AG09319 (cell line): ENCODE measurements around the gene RPP25L.

Experiments
- DNase-seq: peaks from one replicate; pipeline ENCODE4 v3.0.0-alpha.2; 2010; ENCODE audit warnings: low read depth; ENCODE audit errors: extremely low read depth
- TF ChIP-seq, protein P1 (sequence below): IDR thresholded peaks from 2 replicates; pipeline ENCODE4 v1.5.1; 2011; ENCODE audit warnings: low read depth, mild to moderate bottlenecking, inconsistent platforms, low read length, moderate library complexity

The RPP25L gene

DNA sequence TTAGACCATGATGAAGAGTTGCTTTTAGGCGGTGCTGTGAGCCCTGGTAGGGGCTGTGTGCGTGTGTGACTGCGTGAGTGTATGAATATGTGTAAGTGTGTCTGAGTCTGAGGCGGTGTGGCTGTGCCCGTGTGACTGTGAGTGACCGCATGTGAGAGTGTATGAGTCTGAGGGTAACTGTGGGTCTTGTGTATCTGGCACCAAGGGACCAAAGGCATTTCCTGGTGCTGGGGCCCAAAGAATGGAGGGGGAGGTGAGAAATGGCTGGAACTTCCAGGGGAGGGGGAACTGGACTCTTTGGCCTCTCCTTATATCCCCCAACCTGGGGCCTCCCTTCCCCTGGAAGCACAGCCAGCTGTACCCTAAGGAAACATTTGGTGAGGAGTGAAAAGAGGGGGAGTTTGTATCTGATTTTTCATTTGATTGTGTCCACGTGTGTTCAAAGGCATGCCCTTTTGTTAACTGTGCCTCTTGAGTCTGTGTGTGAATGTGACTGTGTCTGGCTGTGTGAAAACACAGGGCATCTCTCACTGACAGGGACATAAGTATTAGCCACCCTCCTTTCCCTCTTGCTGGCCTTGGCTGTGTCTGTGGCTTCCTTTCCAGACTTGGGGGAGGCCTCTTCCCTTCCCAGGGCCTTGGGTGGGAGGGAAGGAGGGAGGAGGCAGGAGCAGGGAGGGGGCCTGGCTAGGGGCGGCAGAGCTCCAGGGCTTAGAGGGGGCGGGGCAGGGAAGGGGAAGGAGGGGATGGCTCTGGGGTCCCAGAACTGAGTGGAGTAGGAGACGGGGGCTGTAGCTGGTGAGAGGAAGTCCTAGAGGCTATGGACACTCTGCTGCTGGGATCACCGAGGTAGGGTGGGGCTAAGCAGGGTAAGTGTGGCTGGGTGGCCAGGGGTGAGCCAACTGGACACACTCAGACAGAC lies 41.5 kb upstream of the RPP25L start:
- TF ChIP-seq, protein P1, sequence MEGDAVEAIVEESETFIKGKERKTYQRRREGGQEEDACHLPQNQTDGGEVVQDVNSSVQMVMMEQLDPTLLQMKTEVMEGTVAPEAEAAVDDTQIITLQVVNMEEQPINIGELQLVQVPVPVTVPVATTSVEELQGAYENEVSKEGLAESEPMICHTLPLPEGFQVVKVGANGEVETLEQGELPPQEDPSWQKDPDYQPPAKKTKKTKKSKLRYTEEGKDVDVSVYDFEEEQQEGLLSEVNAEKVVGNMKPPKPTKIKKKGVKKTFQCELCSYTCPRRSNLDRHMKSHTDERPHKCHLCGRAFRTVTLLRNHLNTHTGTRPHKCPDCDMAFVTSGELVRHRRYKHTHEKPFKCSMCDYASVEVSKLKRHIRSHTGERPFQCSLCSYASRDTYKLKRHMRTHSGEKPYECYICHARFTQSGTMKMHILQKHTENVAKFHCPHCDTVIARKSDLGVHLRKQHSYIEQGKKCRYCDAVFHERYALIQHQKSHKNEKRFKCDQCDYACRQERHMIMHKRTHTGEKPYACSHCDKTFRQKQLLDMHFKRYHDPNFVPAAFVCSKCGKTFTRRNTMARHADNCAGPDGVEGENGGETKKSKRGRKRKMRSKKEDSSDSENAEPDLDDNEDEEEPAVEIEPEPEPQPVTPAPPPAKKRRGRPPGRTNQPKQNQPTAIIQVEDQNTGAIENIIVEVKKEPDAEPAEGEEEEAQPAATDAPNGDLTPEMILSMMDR = no peak
- DNase-seq = no peak

DNA sequence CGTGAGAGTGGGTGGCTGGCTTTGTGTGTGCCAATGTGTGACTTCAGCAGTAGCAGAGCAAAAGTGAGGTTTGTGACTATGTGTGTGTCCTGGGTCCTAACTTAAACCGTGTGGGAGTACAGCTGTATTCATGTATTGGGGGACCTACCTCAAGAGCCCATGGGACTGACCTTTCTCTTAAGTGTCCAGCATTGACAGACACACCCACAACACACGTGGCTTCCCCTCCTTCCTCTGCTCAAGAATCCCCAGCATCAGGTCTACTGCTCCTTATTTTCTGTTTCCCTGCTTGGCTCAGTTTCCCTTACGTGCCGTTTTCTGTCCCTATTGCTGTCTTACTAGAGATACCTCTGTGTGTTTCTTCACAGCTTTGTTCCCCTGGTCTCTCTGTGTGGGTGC lies 40.7 kb upstream of the RPP25L start:
- no peak for DNase-seq
- TF ChIP-seq, protein P1 = no peak

DNA sequence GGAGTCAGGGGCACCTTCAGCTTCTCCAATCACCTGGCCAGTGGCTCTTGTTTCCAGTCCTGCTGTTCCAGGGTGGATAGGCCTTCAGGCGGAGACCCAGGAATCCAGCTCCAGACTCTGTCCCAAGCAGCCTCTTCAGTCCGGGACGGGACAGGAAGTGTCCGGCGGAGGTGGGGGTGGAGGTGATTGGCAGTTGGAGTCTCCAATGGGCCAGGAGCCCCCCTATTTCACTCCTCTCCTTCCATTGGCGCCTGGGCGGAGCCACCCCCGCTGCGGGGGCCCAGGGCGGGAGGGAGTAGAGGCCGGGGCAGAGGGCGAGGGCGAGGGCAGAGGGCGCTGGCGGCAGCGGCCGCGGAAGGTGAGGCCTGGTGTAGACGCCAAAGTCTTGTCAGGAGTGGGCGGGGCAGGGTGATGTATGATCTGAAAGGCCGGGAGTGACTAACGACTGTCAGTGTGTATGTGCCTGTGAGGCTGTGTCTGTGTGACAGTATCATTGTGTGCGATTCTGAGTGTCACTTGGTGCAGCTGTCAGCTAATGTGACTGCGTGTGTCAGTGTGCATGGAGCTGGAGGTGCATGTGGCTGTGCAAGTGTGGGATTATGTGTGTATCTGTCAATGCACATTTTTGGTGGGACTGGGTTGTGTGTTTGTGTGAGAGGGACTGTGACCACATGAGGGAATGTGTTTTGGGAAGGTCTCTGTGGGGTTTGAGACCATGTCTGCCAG lies 40.1 kb upstream of the RPP25L start, which contains the start of gene IL11RA:
IL11RA (plus strand) TSS at position 310 of the 726 bp plus-strand sequence. CDS start 3,033 bp downstream, outside the sequence.
- peak; percentile 73 for DNase-seq
- TF ChIP-seq, protein P1 = no peak

DNA sequence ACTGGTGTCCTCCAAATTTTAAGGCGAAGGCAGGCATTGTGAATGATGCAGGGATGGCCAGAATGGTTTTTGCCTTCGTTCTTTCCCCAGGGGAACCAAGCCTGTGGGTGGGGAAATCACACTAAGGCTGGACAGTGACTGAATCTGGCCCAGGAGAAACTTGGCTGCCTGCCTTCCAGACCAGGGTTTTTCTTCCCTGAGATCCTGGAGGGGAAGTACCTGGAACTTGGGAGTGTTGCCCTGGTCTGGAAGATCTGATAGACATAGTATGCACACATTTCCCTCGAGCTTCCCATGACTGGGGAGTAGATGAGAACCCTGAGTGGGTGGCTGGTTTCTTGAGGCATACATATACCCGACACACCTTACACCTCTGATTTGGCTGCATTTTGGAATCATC lies 39.4 kb upstream of the RPP25L start:
- no peak for DNase-seq
- TF ChIP-seq, protein P1 = no peak

DNA sequence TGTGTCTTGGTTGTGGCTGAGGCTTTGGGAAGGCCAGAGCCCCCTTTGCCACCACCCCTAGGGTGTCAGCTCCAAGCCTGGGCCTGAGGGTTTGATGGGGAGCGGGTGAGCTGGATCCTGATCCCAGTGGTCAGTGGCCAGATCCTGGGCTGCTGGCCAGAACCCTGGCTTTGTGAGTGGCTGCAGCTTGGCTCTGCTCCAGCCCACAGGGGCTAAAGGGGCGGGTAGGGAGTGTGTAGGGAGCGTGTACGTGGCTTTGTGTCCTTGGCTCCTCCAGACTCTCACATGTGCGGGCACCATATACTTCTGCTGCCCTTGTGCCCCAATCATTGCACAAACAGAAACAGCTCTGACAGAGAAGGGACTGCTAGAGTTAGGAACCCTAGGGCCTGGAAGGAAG lies 38.9 kb upstream of the RPP25L start:
- TF ChIP-seq, protein P1 = no peak
- no peak for DNase-seq

DNA sequence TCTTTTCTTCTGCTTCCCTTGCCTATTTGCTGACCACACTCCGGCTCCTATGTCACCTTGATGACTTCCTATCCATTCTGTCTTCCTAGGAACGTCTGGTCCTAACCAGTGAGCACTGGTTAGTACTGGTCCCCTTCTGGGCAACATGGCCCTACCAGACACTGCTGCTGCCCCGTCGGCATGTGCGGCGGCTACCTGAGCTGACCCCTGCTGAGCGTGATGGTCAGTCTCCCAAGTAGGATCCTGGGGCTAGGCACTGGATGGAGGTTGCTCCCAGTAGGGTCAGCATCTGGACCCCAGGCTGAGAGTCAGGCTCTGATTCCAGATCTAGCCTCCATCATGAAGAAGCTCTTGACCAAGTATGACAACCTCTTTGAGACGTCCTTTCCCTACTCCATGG lies 36.8 kb upstream of the RPP25L start:
- DNase-seq = no peak
- TF ChIP-seq, protein P1 = no peak

DNA sequence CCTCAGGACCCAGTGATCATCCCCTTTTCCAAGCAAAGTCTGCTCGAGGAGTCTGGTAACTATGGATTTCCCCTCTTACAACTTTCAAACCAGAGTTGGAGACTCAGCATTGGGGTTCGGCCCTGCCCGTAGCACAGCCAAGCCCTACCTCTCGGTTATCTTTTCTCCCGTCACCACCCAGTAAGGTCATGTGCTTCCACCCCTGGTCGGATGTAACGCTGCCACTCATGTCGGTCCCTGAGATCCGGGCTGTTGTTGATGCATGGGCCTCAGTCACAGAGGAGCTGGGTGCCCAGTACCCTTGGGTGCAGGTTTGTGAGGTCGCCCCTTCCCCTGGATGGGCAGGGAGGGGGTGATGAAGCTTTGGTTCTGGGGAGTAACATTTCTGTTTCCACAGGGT lies 35.8 kb upstream of the RPP25L start:
- TF ChIP-seq, protein P1 = no peak
- DNase-seq = no peak
